Measurements from ENCODE around the gene VWA5B2. TPM values are rescaled to one million over a fixed set of nuclear protein-coding genes. Genes with fewer than 3 reads are reported as not detected.

VWA5B2 gene
- total and polyA plus RNA-seq, 9 of the 15 experiments (the other 6 are each of a cell fraction or from before 2014, with no cell fraction given), result 0.04 TPM; not detected in 8

DNA sequence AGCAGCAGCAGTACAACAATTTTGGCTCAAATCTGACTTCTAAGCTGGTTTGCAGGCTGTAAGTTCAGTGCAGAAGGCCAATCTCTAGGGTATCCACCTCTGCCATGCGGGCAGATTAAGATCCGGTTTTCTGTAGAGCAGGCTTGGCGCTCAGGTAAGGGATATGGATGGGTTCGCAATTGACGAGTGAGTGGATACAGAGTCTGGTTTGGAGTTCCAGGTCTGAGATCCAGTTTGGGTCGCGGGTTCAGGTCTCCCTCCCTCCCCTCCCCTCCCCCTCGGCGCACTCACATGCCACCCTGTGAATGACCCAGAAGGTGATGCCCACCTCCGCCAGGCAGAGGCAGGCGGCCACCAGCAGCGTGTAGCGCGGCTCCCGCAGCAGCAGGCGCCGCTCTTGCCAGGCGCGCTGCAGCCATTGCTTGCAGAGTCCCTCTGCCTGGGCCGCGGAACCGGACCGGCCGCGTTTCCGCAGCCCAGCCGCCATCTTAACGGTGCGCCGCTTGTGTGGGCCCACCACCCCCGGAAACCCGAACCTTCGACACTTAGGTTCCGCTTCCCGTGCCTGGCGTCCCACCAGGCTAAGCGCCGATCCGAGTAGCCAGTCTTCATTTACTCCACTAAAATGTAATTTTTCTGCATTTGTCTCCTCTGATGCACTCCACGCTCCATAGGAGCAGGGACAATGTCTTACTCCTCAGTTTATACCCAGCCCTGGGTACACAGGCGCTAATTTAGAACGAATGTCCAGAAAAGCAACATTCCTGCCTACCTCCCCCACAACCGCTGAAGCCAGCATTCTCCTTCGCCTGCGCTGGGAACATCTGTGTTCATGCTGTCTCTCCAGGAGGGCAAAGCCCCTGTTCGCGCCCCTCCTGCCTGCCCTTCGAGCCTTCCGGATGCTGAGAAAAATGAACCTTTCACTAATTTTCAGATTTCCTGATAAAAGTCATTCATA, 19.3 kb downstream of the VWA5B2 start, which contains the start of gene ALG3 (continued):
- TF ChIP-seq POLR2B (IDR thresholded peaks at IDR 0.05; ENCODE audit: low read depth, partially characterized antibody) (peak; percentile 88), POLR2G (IDR thresholded peaks at IDR 0.05; ENCODE audit: low read depth, low read length) (peak; percentile 97), ZNF217 (CRISPR knock-in tag; IDR thresholded peaks at IDR 0.05) (no peak), RFX7 (CRISPR knock-in tag; IDR thresholded peaks at IDR 0.05) (no peak), POLR3A (IDR thresholded peaks at IDR 0.05; ENCODE audit: borderline replicate concordance, extremely low read depth, insufficient read depth, insufficient read length) (no peak), FOXK2 (conservative IDR thresholded peaks at IDR 0.05 in 1 of 2, IDR thresholded peaks at IDR 0.05 in 1 of 2; ENCODE audit: low read depth in 2 of 2) (peak; percentile 35 to 52; a peak in 2 of 4 replicates), PCBP1 (IDR thresholded peaks at IDR 0.05; ENCODE audit: low read depth, low read length, poor library complexity, severe bottlenecking) (peak; percentile 89), RCOR1 (IDR thresholded peaks at IDR 0.05; ENCODE audit: borderline replicate concordance in 1 of 2, low read depth in 2 of 2, low read length in 2 of 2) (0 out of 4 replicates have a peak, but pooled peaks of 1 of the 2 experiments have one; percentile 6), SREBF2 (CRISPR knock-in tag; IDR thresholded peaks at IDR 0.05) (no peak), HOXB6 (CRISPR knock-in tag; IDR thresholded peaks at IDR 0.05; ENCODE audit: borderline replicate concordance) (no peak), MCM2 (IDR thresholded peaks at IDR 0.05; ENCODE audit: low read depth) (no peak), CREB3L1 (IDR thresholded peaks at IDR 0.05; ENCODE audit: borderline replicate concordance, low read depth) (no peak), ZKSCAN3 (CRISPR knock-in tag; IDR thresholded peaks at IDR 0.05) (no peak), ZNF23 (CRISPR knock-in tag; IDR thresholded peaks at IDR 0.05) (no peak), ID3 (CRISPR knock-in tag; IDR thresholded peaks at IDR 0.05) (no peak), ID3 (tag; IDR thresholded peaks at IDR 0.05) (peak; percentile 60; the same call in 1 of the 2 replicates), MITF (IDR thresholded peaks at IDR 0.05) (no peak)
- TF ChIP-seq, protein P1, sequence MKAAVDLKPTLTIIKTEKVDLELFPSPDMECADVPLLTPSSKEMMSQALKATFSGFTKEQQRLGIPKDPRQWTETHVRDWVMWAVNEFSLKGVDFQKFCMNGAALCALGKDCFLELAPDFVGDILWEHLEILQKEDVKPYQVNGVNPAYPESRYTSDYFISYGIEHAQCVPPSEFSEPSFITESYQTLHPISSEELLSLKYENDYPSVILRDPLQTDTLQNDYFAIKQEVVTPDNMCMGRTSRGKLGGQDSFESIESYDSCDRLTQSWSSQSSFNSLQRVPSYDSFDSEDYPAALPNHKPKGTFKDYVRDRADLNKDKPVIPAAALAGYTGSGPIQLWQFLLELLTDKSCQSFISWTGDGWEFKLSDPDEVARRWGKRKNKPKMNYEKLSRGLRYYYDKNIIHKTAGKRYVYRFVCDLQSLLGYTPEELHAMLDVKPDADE (conservative IDR thresholded peaks at IDR 0.05; ENCODE audit: control insufficient read depth, low read depth, low read length), result peak; percentile 95
- TF ChIP-seq, protein P2, sequence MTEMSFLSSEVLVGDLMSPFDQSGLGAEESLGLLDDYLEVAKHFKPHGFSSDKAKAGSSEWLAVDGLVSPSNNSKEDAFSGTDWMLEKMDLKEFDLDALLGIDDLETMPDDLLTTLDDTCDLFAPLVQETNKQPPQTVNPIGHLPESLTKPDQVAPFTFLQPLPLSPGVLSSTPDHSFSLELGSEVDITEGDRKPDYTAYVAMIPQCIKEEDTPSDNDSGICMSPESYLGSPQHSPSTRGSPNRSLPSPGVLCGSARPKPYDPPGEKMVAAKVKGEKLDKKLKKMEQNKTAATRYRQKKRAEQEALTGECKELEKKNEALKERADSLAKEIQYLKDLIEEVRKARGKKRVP (CRISPR knock-in tag; IDR thresholded peaks at IDR 0.05), result no peak; the same call in 1 of the 2 replicates
- TF ChIP-seq, protein P3, sequence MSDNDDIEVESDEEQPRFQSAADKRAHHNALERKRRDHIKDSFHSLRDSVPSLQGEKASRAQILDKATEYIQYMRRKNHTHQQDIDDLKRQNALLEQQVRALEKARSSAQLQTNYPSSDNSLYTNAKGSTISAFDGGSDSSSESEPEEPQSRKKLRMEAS (CRISPR knock-in tag; IDR thresholded peaks at IDR 0.05), result 0 out of 2 replicates have a peak, but pooled peaks have one; percentile 54

Measured in K562 (cell line).